IMR-90 (cell line): ENCODE measurements around the gene DUS1L. TPM values are rescaled to one million over a fixed set of nuclear protein-coding genes. Genes with fewer than 3 reads are reported as not detected.
A peak's percentile ranks its signal among the peaks of the same experiment; 100 is the strongest.

Source experiments
- ATAC-seq: fragments of 200-7000 bp; cut with Tn5 transposase; 2 replicates; pipeline ENCODE4 v1.9.1; 2020; ENCODE audit warnings: low read depth, mild to moderate bottlenecking, moderate library complexity
- BruUV-seq: library from RNA; stranded (reverse); fragments of 400-500 nt; replicated peaks from 2 replicates; lab custom pipeline; 2021; lab: Mats Ljungman, UMichigan
- CTCF ChIA-PET: fragments of 300-600 bp; formaldehyde crosslinking; extraction: SDS; loops from one replicate; lab custom pipeline; 2021; ENCODE audit warnings: antibody characterized with exemption; lab: Yijun Ruan, JAX
- POLR2A ChIA-PET: fragments of 300-600 bp; sonication (Branson Sonifier 250); formaldehyde crosslinking; loops from one replicate; lab custom pipeline; 2022; ENCODE audit warnings: antibody characterized with exemption; ENCODE audit not compliant: unreplicated experiment; lab: Charles Lee
- DNase-seq: peaks from one replicate; pipeline ENCODE4 v3.0.0; 2013
- H2AFZ ChIP-seq: replicated peaks from 2 replicates; pipeline ENCODE3; 2013; ENCODE audit warnings: low read length, mild to moderate bottlenecking; ENCODE audit not compliant: poor library complexity
- H2AK5ac ChIP-seq: 2 replicates; pipeline ENCODE4 v1.6.1; 2013; ENCODE audit warnings: low read depth, low read length, inconsistent platforms
- H2AK9ac ChIP-seq: replicated peaks from 2 replicates; pipeline ENCODE3; 2013; ENCODE audit warnings: mild to moderate bottlenecking, low read depth, low read length, moderate library complexity; ENCODE audit not compliant: poor library complexity
- H2BK120ac ChIP-seq: 2 replicates; pipeline ENCODE4 v1.6.1; 2013; ENCODE audit warnings: low read depth, low read length, inconsistent platforms
- H2BK15ac ChIP-seq: 3 replicates; pipeline ENCODE4 v1.6.1; 2013; ENCODE audit warnings: low read depth, low read length, inconsistent platforms
- H2BK20ac ChIP-seq: 2 replicates; pipeline ENCODE4 v1.6.1; 2013; ENCODE audit warnings: low read depth, mild to moderate bottlenecking, inconsistent platforms, low read length, moderate library complexity
- H2BK5ac ChIP-seq: 2 replicates; pipeline ENCODE4 v1.6.1; 2013; ENCODE audit warnings: mild to moderate bottlenecking, low read depth, low read length, inconsistent platforms; ENCODE audit not compliant: poor library complexity, severe bottlenecking
- H3K14ac ChIP-seq: replicated peaks from 2 replicates; pipeline ENCODE4 v1.6.1; 2013; ENCODE audit warnings: low read depth, low read length, inconsistent platforms
- H3K18ac ChIP-seq: 2 replicates; pipeline ENCODE4 v1.6.1; 2013; ENCODE audit warnings: low read depth, low read length, control low read depth
- H3K23ac ChIP-seq: 2 replicates; pipeline ENCODE4 v1.6.1; 2013; ENCODE audit warnings: low read depth, low read length, inconsistent platforms
- H3K27ac ChIP-seq: 2 replicates; pipeline ENCODE4 v1.5.1; 2013; ENCODE audit warnings: mild to moderate bottlenecking, control low read depth, low read length; ENCODE audit not compliant: insufficient read depth
- H3K27me3 ChIP-seq: 2 replicates; pipeline ENCODE4 v1.6.1; 2013; ENCODE audit warnings: low read length; ENCODE audit not compliant: control insufficient read depth, insufficient read depth
- H3K36me3 ChIP-seq: 2 replicates; pipeline ENCODE4 v1.6.1; 2013; ENCODE audit warnings: low read length, mixed read lengths; ENCODE audit not compliant: control insufficient read depth, insufficient read depth
- H3K4ac ChIP-seq: 2 replicates; pipeline ENCODE4 v1.6.1; 2013; ENCODE audit warnings: low read depth, low read length, inconsistent platforms
- H3K4me1 ChIP-seq: 2 replicates; pipeline ENCODE4 v1.6.1; 2013; ENCODE audit warnings: low read length, mixed read lengths; ENCODE audit not compliant: control insufficient read depth, insufficient read depth
- H3K4me2 ChIP-seq: 2 replicates; pipeline ENCODE4 v1.6.1; 2013; ENCODE audit warnings: low read depth, mild to moderate bottlenecking, control low read depth, low read length, moderate library complexity
- H3K4me3 ChIP-seq: 2 replicates; pipeline ENCODE4 v1.5.1; 2013; ENCODE audit warnings: low read depth, mild to moderate bottlenecking, control low read depth, low read length, moderate library complexity; ENCODE audit not compliant: insufficient read depth
- H3K56ac ChIP-seq: 2 replicates; pipeline ENCODE4 v1.6.1; 2013; ENCODE audit warnings: low read length, inconsistent platforms; ENCODE audit not compliant: insufficient read depth; ENCODE audit errors: extremely low read depth
- H3K79me1 ChIP-seq, 2 experiments: 2 replicates each; pipeline ENCODE4 v1.6.1; 2013; ENCODE audit warnings: low read length in 2 of 2, inconsistent platforms in 1 of 2, low read depth in 1 of 2
- H3K9ac ChIP-seq: 2 replicates; pipeline ENCODE4 v1.6.1; 2013; ENCODE audit warnings: low read depth, low read length, control low read depth
- H3K9me1 ChIP-seq: 2 replicates; pipeline ENCODE4 v1.6.1; 2013; ENCODE audit warnings: low read length, inconsistent platforms; ENCODE audit not compliant: insufficient read depth
- H3K9me3 ChIP-seq: 2 replicates; pipeline ENCODE4 v1.6.1; 2013; ENCODE audit warnings: low read length; ENCODE audit not compliant: control insufficient read depth, insufficient read depth
- H4K20me1 ChIP-seq: 2 replicates; pipeline ENCODE4 v1.6.1; 2013; ENCODE audit warnings: low read length, inconsistent platforms; ENCODE audit not compliant: insufficient read depth
- H4K5ac ChIP-seq: 2 replicates; pipeline ENCODE4 v1.6.1; 2013; ENCODE audit warnings: mild to moderate bottlenecking, low read depth, low read length, control low read depth
- H4K8ac ChIP-seq, 2 experiments: 2 replicates each; pipeline ENCODE4 v1.6.1; 2013; ENCODE audit warnings: low read depth in 2 of 2, low read length in 2 of 2, control low read depth in 1 of 2, inconsistent platforms in 1 of 2
- H4K91ac ChIP-seq: 2 replicates; pipeline ENCODE4 v1.6.1; 2013; ENCODE audit warnings: low read depth, low read length, inconsistent platforms; ENCODE audit not compliant: insufficient read depth
- CEBPB ChIP-seq: IDR thresholded peaks from 2 replicates; pipeline ENCODE4 v1.6.1; 2012; ENCODE audit warnings: low read depth, low read length, improper control_type of control experiment
- NFE2L2 ChIP-seq: fragments of 150-350 bp; IDR thresholded peaks from 2 replicates; pipeline ENCODE4 v1.6.1; 2016; ENCODE audit warnings: low read depth, mild to moderate bottlenecking, low read length
- POLR2A ChIP-seq: IDR thresholded peaks from 2 replicates; pipeline ENCODE4 v1.6.1; 2012; ENCODE audit warnings: mild to moderate bottlenecking, low read depth, low read length
- RCOR1 ChIP-seq: IDR thresholded peaks from 2 replicates; pipeline ENCODE4 v1.6.1; 2012; ENCODE audit warnings: mild to moderate bottlenecking, low read length, improper control_type of control experiment; ENCODE audit not compliant: insufficient replicate concordance
- SMC3 ChIP-seq: fragments of 150-350 bp; IDR thresholded peaks from 2 replicates; pipeline ENCODE4 v1.6.1; 2016; ENCODE audit warnings: low read depth, mild to moderate bottlenecking, antibody characterized with exemption, low read length, moderate library complexity
- WGBS, 2 experiments: methylation state at CpG; one replicate each; pipeline versions ENCODE4 v1.1.5 to v1.1.7; 2013; ENCODE audit warnings: missing lambda C conversion rate in 2 of 2; ENCODE audit not compliant: insufficient read length in 1 of 2; ENCODE audit errors: extremely low coverage in 2 of 2; 5-methylcytosine and 5-hydroxymethylcytosine counted together
- dilution Hi-C: fragments of 300-500 bp; cut with HindIII; formaldehyde crosslinking; loops from one replicate; pipeline ENCODE4 v1.14.3; 2018; ENCODE audit warnings: low sequenced_read_pairs; ENCODE audit not compliant: unreplicated experiment
- in situ Hi-C: fragments of 300-500 bp; cut with MboI; formaldehyde crosslinking; loops from 3 replicates; pipeline ENCODE4 v1.14.3; 2019; ENCODE audit warnings: low sequenced_read_pairs, inconsistent platforms, mixed read lengths
- intact Hi-C: fragments of 100-400 bp; cut with micrococcal nuclease; formaldehyde crosslinking; loops from 2 replicates; pipeline ENCODE4 v1.10.0; 2022
- polyA plus RNA-seq, 3 experiments: library from polyadenylated mRNA; depleted of rRNA; stranded (reverse); fragments of >200 nt; gene quantifications; 2 replicates each; pipeline ENCODE4 v1.2.3, GENCODE V29; 2012; ENCODE audit warnings: low replicate concordance in 1 of 3
- total RNA-seq: library from RNA; depleted of rRNA; stranded (reverse); fragments of >200 nt; gene quantifications from 2 replicates; pipeline ENCODE4 v1.2.3, GENCODE V29; 2012
- TF ChIP-seq, protein P1 (sequence below): fragments of 150-350 bp; IDR thresholded peaks from 2 replicates; pipeline ENCODE4 v1.6.1; 2017; ENCODE audit warnings: mild to moderate bottlenecking, antibody characterized with exemption, low read length, low read depth

The DUS1L gene
- total and polyA plus RNA-seq, 2 of the 4 experiments (the other 2 are of a cell fraction), result 29.0 to 76.9 TPM

DNA sequence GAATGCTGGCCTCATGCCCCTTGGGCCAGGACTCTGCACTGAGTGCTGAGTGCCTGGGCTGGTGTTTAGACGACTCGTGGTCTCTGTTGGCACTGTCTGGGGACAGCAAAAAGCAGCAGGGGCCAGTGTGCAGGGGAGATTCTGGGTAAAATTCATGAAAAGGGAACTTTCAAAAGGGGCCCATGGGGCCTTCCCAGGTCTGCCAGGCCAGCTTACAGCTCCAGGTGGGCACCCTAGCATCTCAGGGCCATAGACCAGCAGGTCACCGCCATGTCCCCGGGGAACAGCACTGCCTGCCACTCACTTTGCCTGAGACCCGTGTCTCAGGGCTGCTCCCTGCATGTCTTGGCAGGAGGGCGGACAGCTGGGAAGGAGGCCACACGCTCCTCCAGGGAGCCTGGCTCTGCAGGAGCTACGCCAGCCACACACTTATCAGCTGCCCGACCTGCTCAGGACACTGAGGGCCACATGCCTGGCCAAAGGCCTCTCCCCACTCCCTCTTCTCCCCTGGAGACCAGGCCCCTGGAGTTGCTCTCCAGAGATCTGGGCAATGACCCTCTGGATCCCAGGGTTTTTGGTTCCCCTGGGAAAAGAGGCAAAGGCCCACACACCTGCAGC is 41.2 kb upstream of the DUS1L start:
- 75% methylated on average over 6 of the region's 9 CpGs; no CpG with 5 or more reads in 1 of the 2 experiments for WGBS, 2 experiments
- CTCF ChIA-PET, result no interaction called here

More for the DNA sequence above, 41.2 kb upstream of the DUS1L start:
- in situ Hi-C loops, result no loop called here
- no peak overlapping the region for H2BK20ac ChIP-seq
- no peak overlapping the region for H3K23ac ChIP-seq
- no peak overlapping the region for H2BK5ac ChIP-seq
- no peak overlapping the region for H3K27ac ChIP-seq
- no peaks in the 10 kb centered on the region for H3K9me3 ChIP-seq
- no TSS peak for BruUV-seq
- peak overlapping the region; percentile 82 for H2AFZ ChIP-seq
- POLR2A ChIA-PET, result no interaction called here
- H4K91ac ChIP-seq, result no peak overlapping the region; the same call in 1 of the 2 replicates
- ATAC-seq (peak; percentile 7), DNase-seq (no peak)
- H3K4me1 ChIP-seq, result peaks cover 12% of the 10 kb centered on the region
- no peaks in the 10 kb centered on the region for H3K27me3 ChIP-seq
- H2AK9ac ChIP-seq, result peak overlapping the region; percentile 9
- no peaks in the 10 kb centered on the region for H3K9me1 ChIP-seq
- H3K4me3 ChIP-seq, result no peak overlapping the region
- no peak overlapping the region for H3K18ac ChIP-seq
- H3K36me3 ChIP-seq, result peaks cover 1% of the 10 kb centered on the region; the same call in 1 of the 2 replicates
- peak overlapping the region; percentile 4 to 65; a peak in 2 of 4 replicates for H4K8ac ChIP-seq
- intact Hi-C loops, result no loop called here
- no peaks in the 10 kb centered on the region for H3K79me1 ChIP-seq
- no peak overlapping the region for H3K9ac ChIP-seq
- H2AK5ac ChIP-seq, result no peak overlapping the region
- dilution Hi-C loops, result no loop called here
- no peak overlapping the region for H3K4me2 ChIP-seq
- no peak overlapping the region for H2BK120ac ChIP-seq
- H4K20me1 ChIP-seq, result no peaks in the 10 kb centered on the region
- H3K14ac ChIP-seq, result peak overlapping the region; percentile 17; the same call in 1 of the 2 replicates
- H3K4ac ChIP-seq, result no peak overlapping the region
- H4K5ac ChIP-seq, result peak overlapping the region; percentile 44; the same call in 1 of the 2 replicates
- no peak overlapping the region for H3K56ac ChIP-seq
- no peak for TF ChIP-seq NFE2L2
- TF ChIP-seq CEBPB, result no peak
- no peak for TF ChIP-seq RCOR1
- no peak for TF ChIP-seq POLR2A
- TF ChIP-seq, protein P1, sequence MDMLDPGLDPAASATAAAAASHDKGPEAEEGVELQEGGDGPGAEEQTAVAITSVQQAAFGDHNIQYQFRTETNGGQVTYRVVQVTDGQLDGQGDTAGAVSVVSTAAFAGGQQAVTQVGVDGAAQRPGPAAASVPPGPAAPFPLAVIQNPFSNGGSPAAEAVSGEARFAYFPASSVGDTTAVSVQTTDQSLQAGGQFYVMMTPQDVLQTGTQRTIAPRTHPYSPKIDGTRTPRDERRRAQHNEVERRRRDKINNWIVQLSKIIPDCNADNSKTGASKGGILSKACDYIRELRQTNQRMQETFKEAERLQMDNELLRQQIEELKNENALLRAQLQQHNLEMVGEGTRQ, result no peak
- no peak for TF ChIP-seq SMC3
- H2BK15ac ChIP-seq, result no peak overlapping the region
